Measurements from ENCODE around the gene INHBB.

Gene INHBB

GRCh38 chr2:120399889-120400240 lies 53.9 kb downstream of the INHBB start:
- DNase-seq, result no peak

GRCh38 chr2:120400551-120400950 lies 54.6 kb downstream of the INHBB start:
- no peak for DNase-seq
